ENCODE results near the gene CDKN1A.
"Not testable (repeated sequence)": the region's sequence is repeated elsewhere in the genome, so short reads cannot be mapped to it uniquely, and the experiment has no call there.

The CDKN1A gene

DNA sequence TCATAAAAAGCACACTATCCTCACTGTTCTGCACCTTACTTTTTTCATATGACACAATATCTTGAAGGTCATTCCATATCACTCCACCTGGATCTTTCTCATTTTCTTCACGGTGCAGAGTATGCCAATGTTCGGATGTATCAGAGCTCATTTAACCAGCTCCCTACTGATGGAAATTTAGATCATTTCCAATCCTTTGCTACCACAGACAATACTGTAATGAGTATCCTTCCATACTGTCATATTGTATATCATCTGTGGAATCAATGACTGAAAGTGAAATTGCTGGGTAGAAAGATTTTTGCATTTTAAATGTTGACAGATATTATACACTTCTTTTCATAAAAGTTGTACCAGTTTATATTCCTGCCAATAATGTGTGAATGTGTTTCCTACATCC is 16.9 kb downstream of the CDKN1A start:
- DNase-seq (ENCODE audit: low read depth) = no peak

DNA sequence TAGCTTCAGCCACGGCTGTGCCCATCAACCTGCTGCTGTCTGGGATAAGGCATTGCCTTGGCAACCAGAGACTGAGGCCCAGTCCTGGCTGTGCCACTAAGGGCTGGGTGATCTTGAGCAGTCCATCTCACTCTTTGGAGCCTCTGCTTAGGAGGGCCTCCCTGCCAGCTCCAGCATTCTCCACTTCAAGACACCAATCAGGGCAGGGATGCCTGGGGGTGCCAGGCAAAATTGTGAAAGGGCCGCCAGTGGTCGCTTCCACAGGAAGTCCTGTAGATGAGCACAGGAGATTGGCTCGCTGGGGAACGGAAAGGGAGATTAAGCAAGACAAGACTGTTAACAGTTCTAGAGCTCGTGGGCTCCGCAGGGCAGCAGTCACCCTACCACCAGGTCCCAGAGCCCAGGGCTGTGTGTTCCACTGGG is 19.0 kb downstream of the CDKN1A start, which contains the start of gene RAB44:
Gene RAB44, plus strand, starts transcription at position 346 of the 423 bp plus-strand sequence. CDS start 6,410 bp downstream, outside the sequence.
- DNase-seq (ENCODE audit: low read depth) = no peak

DNA sequence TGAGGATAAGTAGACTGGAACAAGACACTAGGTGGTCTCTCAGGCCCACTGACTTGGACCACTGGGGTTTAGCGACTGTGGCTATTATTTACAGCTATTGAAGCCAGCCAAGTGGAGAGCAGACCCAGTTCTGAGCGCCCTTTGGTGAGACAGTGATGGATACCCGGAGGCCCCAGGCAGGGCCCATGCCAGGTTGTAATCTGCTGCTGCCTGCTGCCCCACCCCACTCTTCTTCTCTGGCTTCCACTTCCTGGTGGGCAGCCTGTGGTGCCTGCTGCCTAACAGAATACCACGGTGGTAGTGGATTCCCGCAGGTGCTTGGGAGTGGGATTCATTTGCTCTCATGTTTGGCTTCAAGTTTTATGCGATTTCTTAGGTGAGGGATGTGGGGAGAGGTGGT is 19.7 kb downstream of the CDKN1A start:
- DNase-seq (ENCODE audit: low read depth) = no peak

DNA sequence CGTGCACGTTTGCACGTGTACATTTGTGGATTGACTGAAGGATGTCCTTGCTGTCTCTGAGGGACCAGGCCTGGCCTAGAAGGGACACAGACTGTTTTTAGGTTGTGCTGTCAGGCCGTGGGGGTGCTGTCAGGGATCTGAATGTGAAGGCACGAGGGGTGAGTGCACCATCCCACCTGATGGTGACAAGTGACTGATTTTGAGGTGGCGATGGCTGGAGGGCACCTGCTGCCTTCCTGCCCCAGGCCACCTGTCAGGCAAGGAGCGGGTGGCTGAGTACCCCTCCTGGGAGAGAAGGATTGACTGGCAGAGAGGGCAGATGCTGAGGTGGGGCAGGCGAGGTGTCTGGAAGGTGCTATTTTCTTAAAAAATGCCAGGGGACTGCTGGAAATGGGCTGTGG is 20.4 kb downstream of the CDKN1A start:
- no peak for DNase-seq (ENCODE audit: low read depth)

DNA sequence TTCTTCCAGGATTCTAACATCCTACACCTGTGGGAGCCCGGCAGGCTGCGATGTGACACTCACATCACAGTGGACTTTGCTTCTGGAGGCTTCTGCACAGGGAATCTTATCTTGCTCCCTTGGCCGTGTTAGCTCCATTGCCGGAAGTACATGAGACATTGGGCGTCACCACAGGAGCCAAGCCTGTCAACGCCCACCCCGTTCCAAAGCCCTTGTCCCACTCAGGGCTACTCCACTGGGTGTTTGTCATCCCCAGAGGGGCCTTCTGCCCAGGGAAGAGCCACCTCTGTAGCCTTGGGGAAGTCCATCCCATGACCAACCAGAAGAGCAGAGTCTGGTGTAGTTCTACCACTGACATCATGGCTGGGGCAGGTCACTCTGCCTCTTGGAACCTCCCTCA is 20.8 kb downstream of the CDKN1A start:
- no peak for DNase-seq (ENCODE audit: low read depth)

DNA sequence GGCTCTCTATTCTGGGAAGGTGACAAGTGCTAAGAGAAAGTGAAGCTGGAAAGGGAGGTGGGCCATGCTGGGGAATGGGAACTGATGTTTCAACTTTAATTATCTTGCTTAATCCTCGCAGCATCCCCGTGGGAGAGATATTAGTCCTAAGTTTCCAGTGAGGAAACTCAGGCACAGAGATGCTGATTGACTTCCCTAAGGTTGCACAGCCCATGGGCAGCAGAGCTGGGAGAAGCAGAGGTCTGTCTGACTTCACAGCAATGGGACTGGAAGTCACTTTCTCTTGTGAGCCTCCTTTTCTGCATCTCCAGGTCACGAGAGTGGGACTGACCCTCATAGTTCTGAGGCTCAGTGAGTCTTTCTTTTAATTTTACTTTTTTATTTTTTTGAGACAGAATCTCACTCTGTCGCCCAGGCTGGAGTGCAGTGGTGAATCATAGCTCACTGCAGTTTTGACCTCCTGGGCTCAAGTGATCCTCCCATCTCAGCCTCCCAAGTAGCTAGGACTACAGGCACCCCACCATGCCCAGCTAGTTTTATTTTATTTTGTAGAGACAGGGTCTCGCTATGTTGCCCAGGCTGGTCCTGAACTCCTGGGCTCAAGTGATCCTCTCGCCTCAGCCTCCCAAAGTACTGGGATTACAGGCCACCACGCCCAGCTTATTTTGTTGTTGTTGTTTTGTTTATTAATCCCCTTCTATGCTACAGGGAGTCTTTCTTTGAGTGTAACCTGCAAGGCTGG is 21.7 kb downstream of the CDKN1A start:
- no peak for DNase-seq (ENCODE audit: low read depth)

DNA sequence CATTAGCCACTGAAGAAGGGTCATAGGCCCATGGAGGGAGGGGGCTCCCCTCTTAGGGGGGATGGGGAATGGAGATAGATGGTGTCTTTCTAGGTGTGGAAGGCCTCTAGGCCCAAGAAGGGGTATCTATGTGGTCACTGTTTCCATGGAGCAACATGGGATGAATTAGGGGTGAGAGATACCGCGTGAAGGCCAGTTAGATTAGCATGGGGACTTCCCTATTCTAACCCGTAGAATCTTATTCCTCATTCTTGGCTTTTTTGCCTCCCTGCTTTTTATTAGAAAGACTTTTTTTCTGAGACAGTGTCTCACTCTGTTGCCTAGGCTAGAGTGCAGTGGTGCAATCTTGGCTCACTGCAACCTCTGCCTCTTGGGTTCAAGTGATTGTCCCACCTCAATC is 22.3 kb downstream of the CDKN1A start:
- DNase-seq (ENCODE audit: low read depth) = no peak

DNA sequence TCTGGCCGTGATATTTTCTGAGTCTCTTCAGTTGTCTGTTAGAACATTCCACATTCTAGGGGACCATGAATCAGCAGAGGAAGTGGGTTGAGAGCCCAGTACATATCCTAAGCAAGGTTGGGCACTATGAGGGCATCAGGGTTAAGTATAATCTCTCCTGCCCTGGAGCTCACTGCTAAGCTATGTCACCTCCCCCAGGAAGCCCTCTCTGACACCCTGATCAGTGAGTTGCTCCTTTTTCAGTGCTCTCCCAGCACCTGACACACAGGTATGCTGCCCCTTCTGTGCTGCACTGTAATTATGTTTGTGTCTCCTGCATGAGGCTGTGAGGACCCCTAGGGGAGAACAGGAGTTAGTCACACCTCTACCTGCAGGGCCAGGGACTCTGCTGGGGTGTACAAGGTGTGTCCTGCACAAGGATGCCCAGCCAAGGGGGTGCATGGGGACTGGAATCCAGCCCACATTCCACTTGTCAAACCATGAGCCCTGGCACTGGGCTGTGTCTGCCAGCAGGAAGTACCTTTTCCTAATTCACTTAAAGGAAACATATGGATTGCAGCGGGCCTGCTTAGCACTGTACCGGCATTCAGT is 23.0 kb downstream of the CDKN1A start:
- DNase-seq (ENCODE audit: low read depth) = peak; percentile 62

DNA sequence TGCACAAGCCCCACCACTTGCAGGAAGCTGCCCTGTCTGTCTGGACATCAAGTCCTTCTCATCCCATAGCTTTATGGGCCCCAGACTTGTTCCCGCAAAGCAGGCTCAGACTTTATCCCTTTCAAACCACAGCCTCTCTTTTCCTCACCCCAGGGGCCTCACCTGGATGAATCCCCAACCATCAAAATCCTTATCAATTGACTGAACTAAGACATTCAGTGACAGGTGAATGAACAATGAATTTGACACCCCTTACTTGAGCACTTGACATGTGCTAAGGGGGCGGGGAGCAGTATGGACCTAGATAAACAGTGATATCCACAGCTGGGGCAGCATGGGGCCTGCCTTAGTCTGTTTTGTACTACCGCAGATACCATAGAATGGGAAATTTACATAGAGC is 24.1 kb downstream of the CDKN1A start:
- no peak for DNase-seq (ENCODE audit: low read depth)

DNA sequence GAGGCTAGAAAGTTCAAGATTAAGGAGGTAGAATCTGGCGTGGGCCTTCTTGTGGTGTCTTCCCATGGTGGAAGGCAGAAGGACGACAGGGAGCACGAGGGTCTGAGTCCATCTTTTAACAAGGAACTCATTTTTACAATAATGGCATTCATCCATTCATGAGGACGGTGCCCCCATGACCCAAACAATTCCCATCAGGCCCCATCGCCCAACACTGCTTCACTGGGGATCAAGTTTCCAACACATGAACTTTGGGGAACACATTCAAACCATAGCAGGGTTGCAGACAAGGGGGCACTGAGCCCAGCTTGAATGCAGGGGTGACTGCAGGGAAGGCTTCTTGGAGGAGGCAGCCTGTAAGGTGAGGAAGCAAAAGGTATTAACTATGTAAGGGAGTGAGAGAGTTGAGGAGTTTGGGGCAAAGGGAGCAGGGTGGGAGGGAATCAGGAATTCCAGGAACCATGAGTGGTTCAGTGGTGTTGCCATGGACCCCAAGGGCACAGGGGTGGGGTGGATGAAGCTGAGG is 24.6 kb downstream of the CDKN1A start:
- no peak for DNase-seq (ENCODE audit: low read depth)

DNA sequence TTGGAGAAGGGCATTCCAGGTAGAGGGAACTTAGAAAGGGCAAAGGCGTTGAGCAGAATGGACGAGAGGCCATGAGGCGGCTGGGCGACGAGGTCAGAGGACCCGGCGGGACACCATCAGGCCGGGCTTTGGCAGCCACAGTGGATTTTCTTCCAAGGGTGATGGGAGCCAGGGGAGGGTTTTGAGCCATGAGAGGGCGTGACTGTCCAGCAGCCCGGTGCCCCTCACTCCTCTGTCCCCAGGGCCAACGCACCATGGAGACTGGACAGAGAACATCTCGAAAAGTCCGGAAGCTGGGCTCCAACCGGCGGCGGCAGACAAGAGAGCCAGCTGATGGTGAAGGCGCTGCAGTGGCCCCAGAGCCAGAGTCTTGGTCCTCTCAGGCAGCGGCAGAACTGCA is 25.5 kb downstream of the CDKN1A start:
- no peak for DNase-seq (ENCODE audit: low read depth)

DNA sequence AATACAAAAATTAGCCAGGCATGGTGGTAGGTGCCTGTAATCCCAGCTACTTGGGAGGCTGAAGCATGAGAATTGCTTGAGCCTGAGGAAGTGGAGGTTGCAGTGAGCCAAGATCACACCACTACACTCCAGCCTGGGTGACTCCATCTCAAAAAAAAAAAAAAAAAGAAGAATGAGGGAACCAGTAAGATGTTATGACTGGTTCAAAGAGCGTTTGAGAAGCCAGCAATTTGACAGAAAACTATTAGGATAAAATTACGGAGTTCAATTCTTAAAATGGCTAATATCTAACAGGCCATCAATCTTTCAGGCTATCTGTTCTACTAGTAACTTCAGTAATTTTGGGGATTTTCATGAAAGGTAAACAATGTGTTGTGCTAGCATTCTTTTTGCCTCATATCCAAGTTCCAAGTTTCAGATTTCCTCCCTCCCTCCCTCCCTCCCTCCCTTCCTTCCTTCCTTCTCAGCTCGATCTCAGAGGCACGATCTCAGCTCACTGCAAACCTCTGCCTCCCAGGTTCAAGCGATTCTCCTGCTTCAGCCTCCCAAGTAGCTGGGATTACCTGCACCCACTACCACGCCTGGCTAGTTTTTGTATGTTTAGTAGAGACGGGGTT is 26.6 kb downstream of the CDKN1A start:
- not testable (repeated sequence) for DNase-seq (ENCODE audit: low read depth)

DNA sequence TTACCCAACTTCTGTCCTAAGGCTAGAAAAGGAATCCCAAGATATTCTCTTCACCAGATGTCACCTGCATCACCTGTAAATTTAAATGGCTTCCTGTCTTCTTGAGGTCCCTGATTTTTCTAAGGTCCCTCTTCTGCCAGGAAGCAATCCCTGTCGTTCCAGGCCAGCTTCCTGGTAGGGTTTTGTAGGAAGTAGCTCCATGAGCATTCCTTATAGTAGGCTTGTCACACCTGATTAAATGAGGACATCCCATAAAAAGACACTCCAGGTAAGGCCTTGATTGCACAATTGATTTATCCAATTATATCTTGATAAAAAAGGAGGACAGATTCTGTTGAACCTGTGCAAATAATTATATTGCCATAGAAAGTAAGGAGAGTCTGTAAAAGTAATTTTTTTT is 27.8 kb downstream of the CDKN1A start:
- no peak for DNase-seq (ENCODE audit: low read depth)

DNA sequence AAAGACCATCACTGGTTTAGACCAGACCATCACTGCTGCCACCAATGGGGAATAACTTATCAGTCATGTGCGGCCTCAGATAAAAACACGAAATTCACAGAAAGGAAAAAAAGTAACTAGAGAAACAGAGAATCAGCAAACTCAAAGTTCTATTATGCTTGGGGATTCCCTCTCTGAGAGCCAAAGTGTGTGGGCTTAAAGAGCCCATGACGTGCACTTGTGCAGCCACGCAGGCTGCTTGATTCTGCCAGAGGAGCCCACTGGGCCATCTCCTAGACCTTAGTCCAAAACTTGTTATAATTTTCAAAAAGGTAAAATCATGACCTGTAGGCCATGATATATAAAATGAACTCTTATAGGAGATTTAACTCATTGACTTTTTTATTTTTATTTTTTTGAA is 34.3 kb downstream of the CDKN1A start:
- DNase-seq (ENCODE audit: low read depth) = no peak

DNA sequence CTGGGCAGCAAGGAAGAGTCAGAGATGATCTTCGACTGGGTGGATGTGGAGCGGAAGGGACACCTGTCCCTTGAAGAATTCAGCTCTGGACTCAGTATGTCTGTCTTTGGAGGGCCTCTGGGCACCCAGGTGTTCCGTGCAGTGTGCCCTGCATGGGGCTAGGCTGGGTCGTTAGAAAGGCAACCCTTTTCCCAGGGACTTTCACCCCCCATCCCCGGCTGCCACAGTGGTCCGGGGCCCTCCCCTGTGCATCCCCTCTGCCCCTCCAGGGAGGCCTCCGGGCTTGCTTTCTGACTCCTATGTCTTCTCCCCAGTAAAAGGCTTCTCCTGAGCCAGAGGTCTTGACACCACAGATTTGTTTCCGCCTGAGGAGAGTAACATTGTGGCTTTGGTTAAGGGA is 35.3 kb downstream of the CDKN1A start:
- DNase-seq (ENCODE audit: low read depth) = no peak

DNA sequence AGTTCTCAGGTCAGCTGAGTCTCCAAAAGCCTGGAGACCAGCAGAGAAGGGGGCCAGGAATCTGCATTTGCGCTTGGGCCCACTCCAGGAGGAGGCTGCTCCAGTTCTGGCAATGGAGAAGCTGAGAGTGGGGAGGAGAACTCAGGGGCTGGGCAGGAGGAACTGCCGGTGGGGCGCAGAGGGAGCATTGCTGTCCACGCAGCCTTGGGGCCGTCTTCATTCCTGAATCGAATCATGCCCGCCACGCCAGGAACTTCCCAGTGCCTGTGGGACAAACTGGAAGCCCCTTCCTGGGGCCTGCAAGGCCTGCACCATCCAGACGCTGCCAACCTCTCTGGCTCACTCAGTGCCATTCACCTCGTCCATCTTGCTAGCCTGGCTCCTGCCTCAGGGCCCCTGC is 36.0 kb downstream of the CDKN1A start:
- no peak for DNase-seq (ENCODE audit: low read depth)

DNA sequence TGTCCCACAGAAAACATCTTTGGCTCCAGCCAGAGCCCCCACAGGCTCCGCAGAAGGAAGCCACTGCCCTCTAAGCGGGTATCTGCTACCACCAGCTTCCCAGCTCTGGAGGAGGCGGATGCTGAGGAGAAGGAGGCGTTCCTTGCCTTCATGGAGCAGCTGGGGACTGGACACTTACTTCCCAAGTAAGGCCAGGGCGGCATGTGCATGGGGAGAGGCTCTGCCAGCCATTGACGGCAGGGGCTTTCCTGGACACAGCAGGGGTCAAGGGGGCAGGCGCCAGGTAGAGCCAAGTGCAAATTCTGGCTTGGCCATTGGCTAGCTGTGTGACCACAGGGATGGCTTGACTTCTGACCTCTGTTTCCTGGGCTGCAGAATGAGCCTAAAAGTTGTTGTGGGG is 37.0 kb downstream of the CDKN1A start:
- no peak for DNase-seq (ENCODE audit: low read depth)

DNA sequence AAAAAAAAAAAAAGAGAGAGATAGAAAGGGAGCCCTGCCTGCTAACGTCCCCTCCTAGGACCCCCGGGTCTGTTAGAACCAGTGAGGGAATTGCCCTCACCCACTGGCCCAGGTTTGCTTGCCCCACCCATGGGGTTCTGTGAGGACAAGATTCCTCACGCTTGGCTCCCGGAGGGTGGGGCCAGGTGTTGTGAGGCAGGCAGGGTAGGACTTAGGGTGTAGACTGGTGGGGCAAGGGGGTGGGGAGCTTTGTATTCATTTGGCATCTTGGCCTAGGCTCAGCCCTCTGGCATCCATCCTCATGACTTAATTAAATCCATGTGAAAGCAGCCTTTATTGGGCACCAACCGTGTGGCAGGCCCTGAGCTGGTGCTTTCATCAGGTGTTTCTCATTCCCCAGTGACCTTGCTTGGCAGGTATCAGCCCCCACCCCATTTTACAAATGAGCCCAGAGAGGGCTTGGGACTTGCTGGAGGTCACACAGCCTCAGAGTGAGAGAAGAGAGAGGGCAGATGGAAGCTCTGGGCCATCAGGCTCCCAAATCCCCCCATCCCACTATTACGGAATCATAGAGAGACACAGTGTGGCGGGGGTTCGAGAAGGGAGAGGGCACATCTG is 38.1 kb downstream of the CDKN1A start:
- DNase-seq (ENCODE audit: low read depth) = no peak

DNA sequence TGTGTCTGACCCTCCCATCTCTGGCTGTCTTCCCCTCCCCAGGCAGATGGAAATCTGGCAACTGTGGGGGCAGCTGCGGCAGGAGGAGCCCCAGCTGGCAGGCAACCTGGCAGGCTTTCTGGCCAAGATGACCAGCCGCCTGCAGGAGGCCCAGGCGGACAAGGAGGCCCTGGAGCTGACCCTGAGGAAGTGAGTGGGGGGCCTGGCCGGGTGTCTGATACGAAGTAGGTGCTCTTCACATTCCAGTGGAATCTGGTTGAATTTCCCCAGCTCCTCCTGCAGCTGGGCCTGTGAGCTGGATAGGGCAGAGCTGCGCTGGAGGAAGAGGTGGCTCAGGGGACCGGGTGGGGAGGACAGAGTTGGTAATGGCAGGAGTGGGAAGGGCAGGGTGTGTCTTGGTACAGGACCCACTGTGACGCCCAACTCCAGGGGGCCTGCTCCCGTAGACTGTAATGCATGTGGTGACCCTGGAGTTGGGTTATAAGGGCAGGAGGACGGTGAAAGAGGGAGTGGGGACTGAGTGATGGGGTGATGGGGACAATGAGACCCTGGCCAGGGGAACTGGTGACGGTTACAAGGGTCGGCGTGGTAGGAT is 38.8 kb downstream of the CDKN1A start:
- DNase-seq (ENCODE audit: low read depth) = no peak

DNA sequence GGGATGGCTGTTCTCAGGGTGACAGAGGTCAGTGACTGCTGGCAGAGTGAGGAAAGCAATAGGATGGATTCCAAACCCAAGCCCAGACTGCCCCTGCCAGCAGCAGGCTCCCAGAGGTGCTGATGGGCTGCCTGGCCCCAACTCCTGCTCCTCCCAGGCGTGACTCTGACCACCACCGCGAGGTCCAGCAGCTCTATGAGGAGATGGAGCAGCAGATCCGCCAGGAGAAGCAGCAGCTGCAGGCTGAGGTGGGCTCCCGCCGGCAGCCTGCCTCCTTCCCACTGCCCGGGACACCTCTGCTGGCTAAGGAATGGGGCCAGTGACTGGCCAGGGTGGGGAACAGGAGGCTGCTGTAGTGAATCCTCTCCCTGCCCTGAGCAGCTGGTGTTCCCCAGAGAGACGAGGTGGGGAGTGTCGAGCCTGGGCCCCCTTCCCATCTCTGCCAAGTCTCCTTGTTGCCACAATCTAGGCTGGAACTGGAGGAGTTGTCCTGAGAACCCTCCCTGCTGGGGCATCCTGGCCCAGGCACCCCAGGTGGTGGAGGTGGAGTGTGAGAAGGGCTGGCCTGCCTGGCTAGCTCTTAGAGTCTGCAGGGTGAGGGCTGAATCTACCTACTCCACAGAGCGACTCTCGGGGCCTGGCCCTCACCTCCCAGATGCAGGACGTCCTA is 39.5 kb downstream of the CDKN1A start:
- no peak for DNase-seq (ENCODE audit: low read depth)

DNA sequence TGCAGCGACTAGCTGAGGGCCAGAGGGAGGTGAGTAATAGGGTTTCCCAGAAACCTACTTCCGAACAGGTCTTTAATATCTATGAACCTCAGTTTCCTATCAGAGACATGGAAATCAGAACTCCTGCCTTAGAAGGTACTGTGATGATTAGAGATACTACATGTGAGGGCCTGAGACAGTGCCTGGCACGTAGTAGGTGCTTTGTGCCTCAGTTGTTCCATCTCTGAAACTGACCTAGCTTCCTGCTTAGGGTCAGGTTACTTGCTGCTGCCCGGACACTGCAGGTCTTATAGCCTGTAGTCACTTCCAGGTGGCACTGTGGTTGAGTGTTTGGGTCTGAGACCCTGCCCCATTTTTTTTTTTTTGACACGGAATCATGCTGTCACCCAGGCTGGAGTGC is 40.0 kb downstream of the CDKN1A start:
- DNase-seq (ENCODE audit: low read depth) = no peak

DNA sequence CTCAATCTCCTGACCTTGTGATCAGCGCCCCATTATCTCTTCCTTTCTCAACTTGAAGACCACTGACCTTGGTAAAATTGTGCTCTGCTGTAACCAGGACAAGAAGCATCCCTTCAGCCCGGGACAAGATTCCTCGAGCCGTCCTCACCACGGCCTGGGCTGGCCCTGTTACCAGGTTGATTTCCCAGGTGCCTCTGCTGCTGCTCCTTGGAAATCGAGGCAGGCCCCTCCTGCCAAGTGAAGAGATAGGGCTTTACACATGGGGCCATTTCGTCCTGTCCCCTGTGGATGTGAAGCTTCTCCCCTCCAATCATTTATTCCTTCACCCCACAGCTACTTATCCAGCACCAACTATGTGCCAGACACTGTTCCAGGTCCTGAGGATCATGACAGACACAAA is 40.6 kb downstream of the CDKN1A start:
- no peak for DNase-seq (ENCODE audit: low read depth)

All from EH (cell line).